ENCODE results near the gene TRAPPC3L. TPM values are rescaled to one million over a fixed set of nuclear protein-coding genes. Genes with fewer than 3 reads are reported as not detected.

The TRAPPC3L gene
- polyA plus RNA-seq, 1 donor from 2014 or later, result not detected

DNA sequence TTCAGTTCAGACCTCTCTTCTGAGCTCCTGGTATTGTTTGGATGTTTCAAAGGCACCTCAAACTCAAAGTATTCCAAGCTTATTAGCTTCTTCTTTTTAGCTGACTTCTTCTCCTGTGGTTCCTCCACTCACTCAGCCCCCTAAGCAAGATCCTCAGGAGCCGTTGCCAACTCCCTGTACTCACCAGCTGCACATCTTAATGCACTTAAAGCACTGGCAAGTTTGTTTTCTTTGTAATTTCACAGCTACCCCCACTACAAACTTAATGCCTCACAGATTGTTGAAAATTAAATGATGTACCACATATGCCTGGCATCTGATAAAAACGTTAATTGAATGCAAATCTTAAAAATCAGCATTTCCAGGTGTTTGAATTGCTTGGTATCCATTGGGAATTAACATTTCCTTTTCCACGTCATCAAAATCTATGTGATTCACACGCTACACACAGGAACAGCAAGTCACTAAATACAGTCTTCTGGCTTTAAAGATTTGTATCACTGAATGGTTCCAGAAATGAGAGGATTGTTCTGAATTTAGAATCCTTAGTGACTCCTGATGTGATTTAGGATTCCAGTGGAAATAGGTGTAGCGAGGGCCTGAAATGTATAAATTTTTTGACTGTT lies 59.8 kb downstream of the TRAPPC3L start:
- Histone ChIP-seq H3K36me3 (ENCODE audit: insufficient read depth, low read length) (no peaks in the 10 kb centered on the region), H4K20me1 (ENCODE audit: insufficient read depth) (no peaks in the 10 kb centered on the region), H3F3A (ENCODE audit: insufficient read depth, low read length, poor library complexity, severe bottlenecking) (no peaks in the 10 kb centered on the region), H3K9ac (ENCODE audit: low read length) (no peak overlapping the region), H3K9me3 (ENCODE audit: low read length) (no peaks in the 10 kb centered on the region), H2AFZ (ENCODE audit: low read depth, low read length) (no peak overlapping the region), H3K79me2 (replicated peaks; ENCODE audit: insufficient read depth, low read length) (no peaks in the 10 kb centered on the region), H3K27me3 (ENCODE audit: insufficient read depth, low read depth, low read length) (no peaks in the 10 kb centered on the region), H3K4me2 (ENCODE audit: low read length) (no peak overlapping the region), H3K4me3 (ENCODE audit: low read length) (no peak overlapping the region), H3K9me2 (ENCODE audit: insufficient read depth, low read length) (no peaks in the 10 kb centered on the region), H3K27ac (ENCODE audit: low read length) (no peak overlapping the region)
- TF ChIP-seq MXI1 (conservative IDR thresholded peaks at IDR 0.05; ENCODE audit: poor library complexity, severe bottlenecking), result no peak
- TF ChIP-seq, protein P1, sequence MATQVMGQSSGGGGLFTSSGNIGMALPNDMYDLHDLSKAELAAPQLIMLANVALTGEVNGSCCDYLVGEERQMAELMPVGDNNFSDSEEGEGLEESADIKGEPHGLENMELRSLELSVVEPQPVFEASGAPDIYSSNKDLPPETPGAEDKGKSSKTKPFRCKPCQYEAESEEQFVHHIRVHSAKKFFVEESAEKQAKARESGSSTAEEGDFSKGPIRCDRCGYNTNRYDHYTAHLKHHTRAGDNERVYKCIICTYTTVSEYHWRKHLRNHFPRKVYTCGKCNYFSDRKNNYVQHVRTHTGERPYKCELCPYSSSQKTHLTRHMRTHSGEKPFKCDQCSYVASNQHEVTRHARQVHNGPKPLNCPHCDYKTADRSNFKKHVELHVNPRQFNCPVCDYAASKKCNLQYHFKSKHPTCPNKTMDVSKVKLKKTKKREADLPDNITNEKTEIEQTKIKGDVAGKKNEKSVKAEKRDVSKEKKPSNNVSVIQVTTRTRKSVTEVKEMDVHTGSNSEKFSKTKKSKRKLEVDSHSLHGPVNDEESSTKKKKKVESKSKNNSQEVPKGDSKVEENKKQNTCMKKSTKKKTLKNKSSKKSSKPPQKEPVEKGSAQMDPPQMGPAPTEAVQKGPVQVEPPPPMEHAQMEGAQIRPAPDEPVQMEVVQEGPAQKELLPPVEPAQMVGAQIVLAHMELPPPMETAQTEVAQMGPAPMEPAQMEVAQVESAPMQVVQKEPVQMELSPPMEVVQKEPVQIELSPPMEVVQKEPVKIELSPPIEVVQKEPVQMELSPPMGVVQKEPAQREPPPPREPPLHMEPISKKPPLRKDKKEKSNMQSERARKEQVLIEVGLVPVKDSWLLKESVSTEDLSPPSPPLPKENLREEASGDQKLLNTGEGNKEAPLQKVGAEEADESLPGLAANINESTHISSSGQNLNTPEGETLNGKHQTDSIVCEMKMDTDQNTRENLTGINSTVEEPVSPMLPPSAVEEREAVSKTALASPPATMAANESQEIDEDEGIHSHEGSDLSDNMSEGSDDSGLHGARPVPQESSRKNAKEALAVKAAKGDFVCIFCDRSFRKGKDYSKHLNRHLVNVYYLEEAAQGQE (IDR thresholded peaks at IDR 0.05; ENCODE audit: borderline replicate concordance), result no peak
- TF ChIP-seq RAD21 (conservative IDR thresholded peaks at IDR 0.05), result no peak
- no peak for TF ChIP-seq TAF1 (IDR thresholded peaks at IDR 0.05; ENCODE audit: low read depth)
- TF ChIP-seq EP300 (conservative IDR thresholded peaks at IDR 0.05; ENCODE audit: poor library complexity, severe bottlenecking), result no peak
- TF ChIP-seq EZH2 (IDR thresholded peaks at IDR 0.05; ENCODE audit: borderline replicate concordance, insufficient read depth, low read length, poor library complexity, severe bottlenecking), result no peak
- TF ChIP-seq SMC3 (conservative IDR thresholded peaks at IDR 0.05; ENCODE audit: poor library complexity), result no peak
- TF ChIP-seq, protein P2, sequence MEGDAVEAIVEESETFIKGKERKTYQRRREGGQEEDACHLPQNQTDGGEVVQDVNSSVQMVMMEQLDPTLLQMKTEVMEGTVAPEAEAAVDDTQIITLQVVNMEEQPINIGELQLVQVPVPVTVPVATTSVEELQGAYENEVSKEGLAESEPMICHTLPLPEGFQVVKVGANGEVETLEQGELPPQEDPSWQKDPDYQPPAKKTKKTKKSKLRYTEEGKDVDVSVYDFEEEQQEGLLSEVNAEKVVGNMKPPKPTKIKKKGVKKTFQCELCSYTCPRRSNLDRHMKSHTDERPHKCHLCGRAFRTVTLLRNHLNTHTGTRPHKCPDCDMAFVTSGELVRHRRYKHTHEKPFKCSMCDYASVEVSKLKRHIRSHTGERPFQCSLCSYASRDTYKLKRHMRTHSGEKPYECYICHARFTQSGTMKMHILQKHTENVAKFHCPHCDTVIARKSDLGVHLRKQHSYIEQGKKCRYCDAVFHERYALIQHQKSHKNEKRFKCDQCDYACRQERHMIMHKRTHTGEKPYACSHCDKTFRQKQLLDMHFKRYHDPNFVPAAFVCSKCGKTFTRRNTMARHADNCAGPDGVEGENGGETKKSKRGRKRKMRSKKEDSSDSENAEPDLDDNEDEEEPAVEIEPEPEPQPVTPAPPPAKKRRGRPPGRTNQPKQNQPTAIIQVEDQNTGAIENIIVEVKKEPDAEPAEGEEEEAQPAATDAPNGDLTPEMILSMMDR (IDR thresholded peaks at IDR 0.05; ENCODE audit: poor library complexity, severe bottlenecking), result no peak
- TF ChIP-seq POLR2AphosphoS5 (IDR thresholded peaks at IDR 0.05), result no peak

DNA sequence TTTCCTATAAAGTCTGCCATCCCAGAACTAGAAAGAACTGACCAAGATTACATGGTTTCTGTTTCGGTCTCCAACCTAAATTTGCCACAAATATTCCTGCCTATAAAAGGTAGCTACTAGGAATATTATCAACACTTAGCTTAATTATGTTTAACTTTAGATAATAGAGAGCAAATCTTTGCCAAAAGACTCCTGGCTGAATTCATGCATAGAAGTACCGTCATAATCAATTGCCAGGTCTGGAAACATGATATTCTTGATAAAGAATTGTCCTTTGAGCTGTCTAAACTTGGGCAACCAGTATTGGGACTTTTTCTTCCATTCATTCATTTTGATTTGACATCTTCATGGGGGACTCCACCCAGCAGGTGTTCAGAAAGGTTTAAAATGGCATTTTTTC lies 61.9 kb downstream of the TRAPPC3L start:
- H3K4me2 ChIP-seq (ENCODE audit: low read length), result no peak overlapping the region
- no peaks in the 10 kb centered on the region for H3K9me3 ChIP-seq (ENCODE audit: low read length)
- TF ChIP-seq EP300 (conservative IDR thresholded peaks at IDR 0.05; ENCODE audit: poor library complexity, severe bottlenecking) (no peak), EZH2 (IDR thresholded peaks at IDR 0.05; ENCODE audit: borderline replicate concordance, insufficient read depth, low read length, poor library complexity, severe bottlenecking) (no peak), MXI1 (conservative IDR thresholded peaks at IDR 0.05; ENCODE audit: poor library complexity, severe bottlenecking) (no peak), SMC3 (conservative IDR thresholded peaks at IDR 0.05; ENCODE audit: poor library complexity) (no peak), RAD21 (conservative IDR thresholded peaks at IDR 0.05) (no peak), POLR2AphosphoS5 (IDR thresholded peaks at IDR 0.05) (no peak)
- TF ChIP-seq, protein P1 (IDR thresholded peaks at IDR 0.05; ENCODE audit: borderline replicate concordance), result no peak
- TF ChIP-seq, protein P2 (IDR thresholded peaks at IDR 0.05; ENCODE audit: poor library complexity, severe bottlenecking), result no peak
- no peaks in the 10 kb centered on the region for H4K20me1 ChIP-seq (ENCODE audit: insufficient read depth)
- H3K36me3 ChIP-seq (ENCODE audit: insufficient read depth, low read length), result no peaks in the 10 kb centered on the region
- no peak overlapping the region for H2AFZ ChIP-seq (ENCODE audit: low read depth, low read length)
- H3K4me3 ChIP-seq (ENCODE audit: low read length), result no peak overlapping the region
- no peak overlapping the region for H3K27ac ChIP-seq (ENCODE audit: low read length)
- no peaks in the 10 kb centered on the region for H3K27me3 ChIP-seq (ENCODE audit: insufficient read depth, low read depth, low read length)
- no peak overlapping the region for H3K9ac ChIP-seq (ENCODE audit: low read length)
- no peaks in the 10 kb centered on the region for H3K79me2 ChIP-seq (replicated peaks; ENCODE audit: insufficient read depth, low read length)
- no peaks in the 10 kb centered on the region for H3K9me2 ChIP-seq (ENCODE audit: insufficient read depth, low read length)
- H3F3A ChIP-seq (ENCODE audit: insufficient read depth, low read length, poor library complexity, severe bottlenecking), result no peaks in the 10 kb centered on the region

All from neural cell (in vitro differentiated cells).